H1 (cell line): ENCODE data around the gene ZSCAN20.

Experiments
- CTCF ChIP-seq, 3 experiments: IDR thresholded peaks; 1 replicate in 2 of 3; 2 replicates in 1 of 3; pipeline versions ENCODE4 v1.5.1 to v1.6.1; 2011; ENCODE audit warnings: low read length in 3 of 3, mild to moderate bottlenecking in 3 of 3, inconsistent platforms in 2 of 3, low read depth in 1 of 3, moderate library complexity in 1 of 3; ENCODE audit not compliant: insufficient read depth in 1 of 3; ENCODE audit errors: control extremely low read depth in 1 of 3
- EP300 ChIP-seq, 2 experiments: IDR thresholded peaks; 1 replicate in 1 of 2; 2 replicates in 1 of 2; pipeline ENCODE4 v1.6.1; 2011 to 2012; ENCODE audit warnings: low read depth in 2 of 2, low read length in 2 of 2, mild to moderate bottlenecking in 2 of 2, borderline replicate concordance in 1 of 2, inconsistent platforms in 1 of 2, moderate library complexity in 1 of 2
- EZH2 ChIP-seq: fragments of 200-600 bp; sonication (generic); IDR thresholded peaks from 2 replicates; pipeline ENCODE4 v1.7.1; 2012; ENCODE audit warnings: low read depth, mild to moderate bottlenecking, moderate library complexity, low read length, inconsistent platforms; ENCODE audit not compliant: severe bottlenecking
- GTF2F1 ChIP-seq: IDR thresholded peaks from 2 replicates; pipeline ENCODE4 v1.6.1; 2012; ENCODE audit warnings: low read depth, low read length, improper control_type of control experiment, borderline replicate concordance
- MAX ChIP-seq: IDR thresholded peaks from 2 replicates; pipeline ENCODE4 v1.6.1; 2012; ENCODE audit warnings: inconsistent platforms
- POLR2AphosphoS5 ChIP-seq: IDR thresholded peaks from 2 replicates; pipeline ENCODE4 v1.6.1; 2011; ENCODE audit warnings: low read depth, low read length
- RXRA ChIP-seq: IDR thresholded peaks from 2 replicates; pipeline ENCODE4 v1.6.1; 2011; ENCODE audit warnings: low read depth, mild to moderate bottlenecking, low read length, moderate library complexity; ENCODE audit not compliant: insufficient read depth
- YY1 ChIP-seq: IDR thresholded peaks from 2 replicates; pipeline ENCODE4 v1.6.1; 2011; ENCODE audit warnings: low read depth, mild to moderate bottlenecking, low read length

DNA sequence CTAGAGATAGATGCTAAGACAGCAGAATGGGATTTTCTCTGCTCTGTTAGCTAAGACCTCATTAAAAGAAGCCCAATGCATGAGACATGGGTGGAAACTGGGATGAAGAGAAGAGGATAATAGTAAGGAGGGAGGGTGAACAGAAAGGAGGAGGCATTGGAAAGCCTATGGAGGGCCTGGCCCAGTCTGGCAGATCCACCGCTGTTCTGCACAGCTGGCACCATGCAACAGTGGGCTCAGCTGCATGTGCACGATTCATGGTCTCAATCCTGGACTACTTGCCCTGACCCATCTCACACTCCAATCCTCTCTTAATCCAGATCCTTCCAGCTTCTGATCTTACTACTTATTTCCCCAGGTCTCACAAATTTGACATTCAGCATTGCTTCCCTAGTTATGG is 43.8 kb upstream of the ZSCAN20 start:
- TF ChIP-seq CTCF (IDR thresholded peaks at IDR 0.05; ENCODE audit: control extremely low read depth in 1 of 3, insufficient read depth in 1 of 3, low read depth in 1 of 3, low read length in 3 of 3), result no peak
- TF ChIP-seq POLR2AphosphoS5, result no peak
- TF ChIP-seq EZH2, result no peak
- no peak for TF ChIP-seq GTF2F1
- TF ChIP-seq MAX, result no peak
- no peak for TF ChIP-seq RXRA
- TF ChIP-seq YY1, result no peak
- TF ChIP-seq EP300 (IDR thresholded peaks at IDR 0.05; ENCODE audit: borderline replicate concordance in 1 of 2, low read depth in 2 of 2, low read length in 2 of 2), result no peak
